ENCODE results near the gene MUC6.

The MUC6 gene

DNA sequence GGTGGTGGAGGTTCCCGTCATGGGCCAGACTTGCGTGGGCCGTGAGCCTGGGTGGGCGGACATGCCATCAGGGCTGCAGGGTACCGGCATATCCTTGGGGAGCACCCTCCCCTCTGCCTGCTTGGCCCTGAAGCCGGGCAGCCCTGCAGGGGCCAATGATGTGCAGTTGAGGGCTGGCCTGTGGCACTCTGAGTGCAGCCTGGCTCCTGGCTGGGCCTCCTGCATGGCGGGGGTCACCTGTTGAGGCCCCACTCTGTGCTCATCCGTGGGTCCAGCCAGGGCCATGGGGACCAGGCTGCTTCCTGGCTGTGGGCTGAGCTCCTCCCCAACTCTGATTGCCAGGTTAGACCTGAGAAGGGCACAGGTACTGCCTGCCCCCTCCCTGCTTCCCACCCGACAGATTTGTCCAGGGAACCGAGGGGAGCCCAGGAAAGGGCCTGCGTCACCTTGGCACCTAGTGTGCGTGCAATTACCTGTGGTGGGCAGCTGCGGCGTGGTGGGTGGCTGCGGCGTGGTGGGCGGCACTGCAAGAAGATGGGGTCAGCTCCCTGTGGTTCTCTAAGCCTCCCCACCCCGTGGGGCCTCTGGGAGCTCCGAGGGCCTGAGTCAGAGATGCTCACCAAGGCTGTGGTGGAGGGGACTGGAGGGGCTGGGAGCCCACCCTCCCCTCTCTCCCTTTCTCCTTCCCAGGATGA, 16.2 kb downstream of the MUC6 start:
- TF ChIP-seq ZNF8 (CRISPR knock-in tag; IDR thresholded peaks at IDR 0.05), result no peak
- TF ChIP-seq, protein P1, sequence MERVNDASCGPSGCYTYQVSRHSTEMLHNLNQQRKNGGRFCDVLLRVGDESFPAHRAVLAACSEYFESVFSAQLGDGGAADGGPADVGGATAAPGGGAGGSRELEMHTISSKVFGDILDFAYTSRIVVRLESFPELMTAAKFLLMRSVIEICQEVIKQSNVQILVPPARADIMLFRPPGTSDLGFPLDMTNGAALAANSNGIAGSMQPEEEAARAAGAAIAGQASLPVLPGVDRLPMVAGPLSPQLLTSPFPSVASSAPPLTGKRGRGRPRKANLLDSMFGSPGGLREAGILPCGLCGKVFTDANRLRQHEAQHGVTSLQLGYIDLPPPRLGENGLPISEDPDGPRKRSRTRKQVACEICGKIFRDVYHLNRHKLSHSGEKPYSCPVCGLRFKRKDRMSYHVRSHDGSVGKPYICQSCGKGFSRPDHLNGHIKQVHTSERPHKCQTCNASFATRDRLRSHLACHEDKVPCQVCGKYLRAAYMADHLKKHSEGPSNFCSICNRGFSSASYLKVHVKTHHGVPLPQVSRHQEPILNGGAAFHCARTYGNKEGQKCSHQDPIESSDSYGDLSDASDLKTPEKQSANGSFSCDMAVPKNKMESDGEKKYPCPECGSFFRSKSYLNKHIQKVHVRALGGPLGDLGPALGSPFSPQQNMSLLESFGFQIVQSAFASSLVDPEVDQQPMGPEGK (CRISPR knock-in tag; IDR thresholded peaks at IDR 0.05; ENCODE audit: borderline replicate concordance), result no peak
- no peak for TF ChIP-seq ZFP30 (CRISPR knock-in tag; IDR thresholded peaks at IDR 0.05)
- TF ChIP-seq, protein P2, sequence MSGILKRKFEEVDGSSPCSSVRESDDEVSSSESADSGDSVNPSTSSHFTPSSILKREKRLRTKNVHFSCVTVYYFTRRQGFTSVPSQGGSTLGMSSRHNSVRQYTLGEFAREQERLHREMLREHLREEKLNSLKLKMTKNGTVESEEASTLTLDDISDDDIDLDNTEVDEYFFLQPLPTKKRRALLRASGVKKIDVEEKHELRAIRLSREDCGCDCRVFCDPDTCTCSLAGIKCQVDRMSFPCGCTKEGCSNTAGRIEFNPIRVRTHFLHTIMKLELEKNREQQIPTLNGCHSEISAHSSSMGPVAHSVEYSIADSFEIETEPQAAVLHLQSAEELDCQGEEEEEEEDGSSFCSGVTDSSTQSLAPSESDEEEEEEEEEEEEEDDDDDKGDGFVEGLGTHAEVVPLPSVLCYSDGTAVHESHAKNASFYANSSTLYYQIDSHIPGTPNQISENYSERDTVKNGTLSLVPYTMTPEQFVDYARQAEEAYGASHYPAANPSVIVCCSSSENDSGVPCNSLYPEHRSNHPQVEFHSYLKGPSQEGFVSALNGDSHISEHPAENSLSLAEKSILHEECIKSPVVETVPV (CRISPR knock-in tag; IDR thresholded peaks at IDR 0.05), result no peak
- no peak for TF ChIP-seq SNAI2 (CRISPR knock-in tag; IDR thresholded peaks at IDR 0.05)
- TF ChIP-seq, protein P3, sequence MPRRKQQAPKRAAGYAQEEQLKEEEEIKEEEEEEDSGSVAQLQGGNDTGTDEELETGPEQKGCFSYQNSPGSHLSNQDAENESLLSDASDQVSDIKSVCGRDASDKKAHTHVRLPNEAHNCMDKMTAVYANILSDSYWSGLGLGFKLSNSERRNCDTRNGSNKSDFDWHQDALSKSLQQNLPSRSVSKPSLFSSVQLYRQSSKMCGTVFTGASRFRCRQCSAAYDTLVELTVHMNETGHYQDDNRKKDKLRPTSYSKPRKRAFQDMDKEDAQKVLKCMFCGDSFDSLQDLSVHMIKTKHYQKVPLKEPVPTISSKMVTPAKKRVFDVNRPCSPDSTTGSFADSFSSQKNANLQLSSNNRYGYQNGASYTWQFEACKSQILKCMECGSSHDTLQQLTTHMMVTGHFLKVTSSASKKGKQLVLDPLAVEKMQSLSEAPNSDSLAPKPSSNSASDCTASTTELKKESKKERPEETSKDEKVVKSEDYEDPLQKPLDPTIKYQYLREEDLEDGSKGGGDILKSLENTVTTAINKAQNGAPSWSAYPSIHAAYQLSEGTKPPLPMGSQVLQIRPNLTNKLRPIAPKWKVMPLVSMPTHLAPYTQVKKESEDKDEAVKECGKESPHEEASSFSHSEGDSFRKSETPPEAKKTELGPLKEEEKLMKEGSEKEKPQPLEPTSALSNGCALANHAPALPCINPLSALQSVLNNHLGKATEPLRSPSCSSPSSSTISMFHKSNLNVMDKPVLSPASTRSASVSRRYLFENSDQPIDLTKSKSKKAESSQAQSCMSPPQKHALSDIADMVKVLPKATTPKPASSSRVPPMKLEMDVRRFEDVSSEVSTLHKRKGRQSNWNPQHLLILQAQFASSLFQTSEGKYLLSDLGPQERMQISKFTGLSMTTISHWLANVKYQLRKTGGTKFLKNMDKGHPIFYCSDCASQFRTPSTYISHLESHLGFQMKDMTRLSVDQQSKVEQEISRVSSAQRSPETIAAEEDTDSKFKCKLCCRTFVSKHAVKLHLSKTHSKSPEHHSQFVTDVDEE (CRISPR knock-in tag; IDR thresholded peaks at IDR 0.05), result no peak
- TF ChIP-seq, protein P4, sequence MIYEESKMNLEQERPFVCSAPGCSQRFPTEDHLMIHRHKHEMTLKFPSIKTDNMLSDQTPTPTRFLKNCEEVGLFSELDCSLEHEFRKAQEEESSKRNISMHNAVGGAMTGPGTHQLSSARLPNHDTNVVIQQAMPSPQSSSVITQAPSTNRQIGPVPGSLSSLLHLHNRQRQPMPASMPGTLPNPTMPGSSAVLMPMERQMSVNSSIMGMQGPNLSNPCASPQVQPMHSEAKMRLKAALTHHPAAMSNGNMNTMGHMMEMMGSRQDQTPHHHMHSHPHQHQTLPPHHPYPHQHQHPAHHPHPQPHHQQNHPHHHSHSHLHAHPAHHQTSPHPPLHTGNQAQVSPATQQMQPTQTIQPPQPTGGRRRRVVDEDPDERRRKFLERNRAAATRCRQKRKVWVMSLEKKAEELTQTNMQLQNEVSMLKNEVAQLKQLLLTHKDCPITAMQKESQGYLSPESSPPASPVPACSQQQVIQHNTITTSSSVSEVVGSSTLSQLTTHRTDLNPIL (CRISPR knock-in tag; IDR thresholded peaks at IDR 0.05; ENCODE audit: low read depth), result no peak
- no peak for TF ChIP-seq TCF4 (CRISPR knock-in tag; IDR thresholded peaks at IDR 0.05; ENCODE audit: borderline replicate concordance)
- TF ChIP-seq RARB (CRISPR knock-in tag; IDR thresholded peaks at IDR 0.05), result no peak
- no peak for TF ChIP-seq GLIS3 (CRISPR knock-in tag; IDR thresholded peaks at IDR 0.05)
- no peak for TF ChIP-seq ZC3H10 (CRISPR knock-in tag; IDR thresholded peaks at IDR 0.05)
- TF ChIP-seq ESRRG (CRISPR knock-in tag; IDR thresholded peaks at IDR 0.05), result no peak
- no peak for TF ChIP-seq ZNF70 (CRISPR knock-in tag; IDR thresholded peaks at IDR 0.05)
- TF ChIP-seq ARNTL (CRISPR knock-in tag; IDR thresholded peaks at IDR 0.05; ENCODE audit: borderline replicate concordance, low read depth), result no peak
- TF ChIP-seq, protein P5, sequence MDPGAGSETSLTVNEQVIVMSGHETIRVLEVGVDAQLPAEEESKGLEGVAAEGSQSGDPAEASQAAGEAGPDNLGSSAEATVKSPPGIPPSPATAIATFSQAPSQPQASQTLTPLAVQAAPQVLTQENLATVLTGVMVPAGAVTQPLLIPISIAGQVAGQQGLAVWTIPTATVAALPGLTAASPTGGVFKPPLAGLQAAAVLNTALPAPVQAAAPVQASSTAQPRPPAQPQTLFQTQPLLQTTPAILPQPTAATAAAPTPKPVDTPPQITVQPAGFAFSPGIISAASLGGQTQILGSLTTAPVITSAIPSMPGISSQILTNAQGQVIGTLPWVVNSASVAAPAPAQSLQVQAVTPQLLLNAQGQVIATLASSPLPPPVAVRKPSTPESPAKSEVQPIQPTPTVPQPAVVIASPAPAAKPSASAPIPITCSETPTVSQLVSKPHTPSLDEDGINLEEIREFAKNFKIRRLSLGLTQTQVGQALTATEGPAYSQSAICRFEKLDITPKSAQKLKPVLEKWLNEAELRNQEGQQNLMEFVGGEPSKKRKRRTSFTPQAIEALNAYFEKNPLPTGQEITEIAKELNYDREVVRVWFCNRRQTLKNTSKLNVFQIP (CRISPR knock-in tag; IDR thresholded peaks at IDR 0.05; ENCODE audit: borderline replicate concordance, low read depth), result no peak
- no peak for TF ChIP-seq PPARA (CRISPR knock-in tag; IDR thresholded peaks at IDR 0.05; ENCODE audit: borderline replicate concordance)
- TF ChIP-seq TOX (CRISPR knock-in tag; IDR thresholded peaks at IDR 0.05; ENCODE audit: borderline replicate concordance), result no peak
- ATAC-seq, result no peak

DNA sequence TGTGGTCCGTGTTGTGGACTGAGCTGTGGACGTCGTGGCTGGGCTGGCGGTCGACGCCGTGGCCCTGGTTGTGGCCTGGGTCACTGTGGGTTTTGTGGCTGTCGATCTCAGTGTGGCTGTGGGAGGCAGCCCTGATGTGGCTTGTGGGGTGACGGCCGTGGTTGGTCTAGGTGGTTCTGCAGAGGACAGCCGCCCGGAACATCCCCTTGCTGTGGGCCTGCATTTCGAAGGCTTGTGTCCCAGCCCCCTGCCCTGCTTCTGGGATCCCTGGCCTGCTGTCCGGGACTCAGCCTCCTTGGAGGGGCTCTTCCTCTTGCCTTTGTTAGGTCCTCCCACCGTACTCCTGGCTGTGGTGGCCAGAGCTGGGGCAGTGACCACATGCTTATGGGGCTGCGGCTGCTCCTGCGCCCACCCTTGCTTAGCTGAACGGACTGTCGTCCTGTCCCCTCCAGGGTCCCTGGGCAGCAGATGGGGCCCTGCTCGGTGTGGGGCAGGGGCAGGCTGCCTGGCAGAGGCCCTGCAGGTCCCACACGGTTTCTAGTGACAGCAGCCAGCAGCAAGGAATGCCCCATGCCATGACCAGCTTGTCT, 17.1 kb downstream of the MUC6 start:
- ATAC-seq, result no peak
- no peak for TF ChIP-seq ZFP30 (CRISPR knock-in tag; IDR thresholded peaks at IDR 0.05)
- no peak for TF ChIP-seq OSR1 (CRISPR knock-in tag; IDR thresholded peaks at IDR 0.05)
- no peak for TF ChIP-seq ZC3H10 (CRISPR knock-in tag; IDR thresholded peaks at IDR 0.05)
- TF ChIP-seq PPARA (CRISPR knock-in tag; IDR thresholded peaks at IDR 0.05; ENCODE audit: borderline replicate concordance), result no peak
- TF ChIP-seq ESRRG (CRISPR knock-in tag; IDR thresholded peaks at IDR 0.05), result no peak
- TF ChIP-seq RARB (CRISPR knock-in tag; IDR thresholded peaks at IDR 0.05), result no peak
- TF ChIP-seq TCF4 (CRISPR knock-in tag; IDR thresholded peaks at IDR 0.05; ENCODE audit: borderline replicate concordance), result no peak
- TF ChIP-seq CSDC2 (CRISPR knock-in tag; IDR thresholded peaks at IDR 0.05), result no peak
- TF ChIP-seq ZNF8 (CRISPR knock-in tag; IDR thresholded peaks at IDR 0.05), result no peak
- TF ChIP-seq, protein P3 (CRISPR knock-in tag; IDR thresholded peaks at IDR 0.05), result no peak

All from SK-N-SH treated with all-trans-retinoic acid at 6 μM for 48 hours (cell line).